Measurements from ENCODE around the gene MRPS22.
"Not testable (repeated sequence)": the region's sequence is repeated elsewhere in the genome, so short reads cannot be mapped to it uniquely, and the experiment has no call there.

The MRPS22 gene

DNA sequence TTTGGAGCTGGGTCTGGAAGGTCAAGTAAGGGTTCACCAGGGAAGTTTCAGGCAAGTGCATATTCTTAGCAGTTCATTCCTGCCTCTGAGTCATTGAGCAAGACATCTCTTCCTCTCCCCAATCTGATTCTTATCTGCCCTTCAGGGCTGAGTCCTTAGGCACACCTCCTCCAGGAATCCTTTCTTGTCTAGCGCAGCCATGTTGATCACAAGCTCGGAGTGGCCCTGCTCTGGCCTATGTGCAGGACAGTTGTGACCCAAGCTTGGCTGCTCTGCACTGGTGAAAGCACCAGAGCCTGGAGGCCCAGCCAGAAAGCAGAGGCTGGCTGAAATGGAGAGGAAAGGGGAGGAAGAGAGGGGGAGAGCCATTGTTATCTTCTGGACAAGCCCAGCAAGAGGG is 30.9 kb upstream of the MRPS22 start:
- no peak for DNase-seq

DNA sequence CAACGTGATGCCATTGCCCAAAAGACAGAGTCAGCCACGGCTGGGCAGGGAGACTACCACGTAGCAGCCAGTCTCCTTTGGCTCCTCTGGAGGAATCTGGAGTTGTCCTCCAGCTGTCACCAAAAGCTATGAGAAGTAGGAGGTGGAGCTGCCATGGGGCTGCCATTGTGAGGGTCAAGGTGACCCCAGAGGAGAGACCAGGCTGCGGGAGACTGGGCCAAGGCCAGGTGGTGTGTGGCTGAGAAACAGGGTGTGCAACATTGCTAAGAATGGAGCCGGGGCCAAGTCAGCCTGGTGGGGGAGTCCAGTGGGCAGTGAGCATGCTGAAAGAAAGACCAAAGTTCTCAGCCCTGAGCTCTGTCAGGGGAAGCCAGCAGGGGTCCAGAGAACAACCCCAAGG is 29.9 kb upstream of the MRPS22 start:
- DNase-seq, result no peak

DNA sequence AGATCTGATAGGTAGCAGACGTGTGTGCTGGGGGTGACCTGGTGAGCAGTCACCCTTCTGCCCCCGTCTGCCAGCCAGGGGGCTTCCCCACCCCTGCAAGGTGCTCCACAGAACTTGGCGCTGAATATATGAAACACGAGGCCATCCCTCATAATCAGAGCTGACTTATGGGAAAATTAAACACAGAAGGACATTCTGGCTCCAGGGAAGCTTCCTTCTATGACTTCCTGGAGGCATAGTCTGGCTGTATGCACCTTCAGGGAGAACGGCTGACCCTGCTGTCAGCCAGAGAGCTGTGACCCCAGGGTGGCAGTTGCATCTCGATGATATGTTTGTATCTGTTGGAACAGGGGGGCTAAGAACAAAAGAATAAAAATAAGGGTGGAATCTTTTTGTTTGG is 26.6 kb upstream of the MRPS22 start:
- DNase-seq, result no peak

DNA sequence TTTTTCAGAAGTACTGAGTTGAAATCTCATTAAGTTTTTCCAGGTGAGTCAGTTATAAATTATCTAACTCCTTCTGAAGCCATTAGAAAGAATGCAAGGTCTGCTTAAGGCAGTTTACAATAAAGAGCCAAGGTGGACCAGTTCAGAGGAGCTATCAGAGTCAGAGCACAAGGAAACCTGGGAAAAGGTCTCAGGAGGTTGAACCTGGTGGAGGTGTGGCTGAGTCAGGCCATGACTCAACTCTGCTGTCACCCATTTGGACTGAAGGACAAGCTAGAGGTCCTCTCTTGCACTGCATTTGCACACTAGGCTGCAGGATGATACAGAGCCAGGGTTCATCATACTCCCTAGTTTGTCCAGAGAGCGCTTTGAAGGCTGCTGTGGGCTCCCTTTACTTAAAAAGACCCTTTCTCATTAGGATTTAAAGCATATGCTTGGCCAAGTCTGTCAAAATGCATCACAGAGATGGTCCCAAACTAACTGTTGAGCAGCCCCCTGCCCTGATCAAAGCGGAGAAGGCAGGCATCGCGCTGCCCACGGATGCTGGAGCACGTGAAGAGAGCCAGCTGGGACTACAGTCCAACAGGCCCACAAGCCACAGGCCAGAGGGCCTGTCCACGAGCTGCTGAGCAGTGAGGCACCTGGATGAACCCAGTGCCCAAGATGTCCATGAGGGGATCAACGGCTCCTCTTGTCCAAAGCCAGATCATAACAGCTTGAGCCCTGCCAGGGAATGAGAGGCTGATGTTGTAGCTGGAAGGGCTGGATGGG is 26.0 kb upstream of the MRPS22 start:
- no peak for DNase-seq

DNA sequence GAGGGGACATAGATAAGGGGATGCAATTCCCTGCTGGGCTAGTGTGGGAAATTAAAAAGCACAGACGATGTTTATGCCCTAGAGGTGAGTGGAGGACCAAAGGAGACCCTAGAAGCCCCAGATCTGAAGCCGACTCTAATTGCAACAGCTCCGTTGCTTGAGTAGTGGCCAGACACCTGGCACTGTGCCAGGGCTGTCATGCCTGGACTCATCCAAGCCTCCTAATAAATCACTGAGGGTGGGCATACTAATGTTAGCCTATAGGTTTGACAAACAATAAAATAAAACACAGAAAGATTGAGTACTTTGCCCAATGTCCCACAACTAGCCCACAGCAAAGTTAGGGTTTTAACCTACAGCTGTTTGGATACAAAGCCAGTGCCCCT is 25.4 kb upstream of the MRPS22 start:
- DNase-seq, result no peak

DNA sequence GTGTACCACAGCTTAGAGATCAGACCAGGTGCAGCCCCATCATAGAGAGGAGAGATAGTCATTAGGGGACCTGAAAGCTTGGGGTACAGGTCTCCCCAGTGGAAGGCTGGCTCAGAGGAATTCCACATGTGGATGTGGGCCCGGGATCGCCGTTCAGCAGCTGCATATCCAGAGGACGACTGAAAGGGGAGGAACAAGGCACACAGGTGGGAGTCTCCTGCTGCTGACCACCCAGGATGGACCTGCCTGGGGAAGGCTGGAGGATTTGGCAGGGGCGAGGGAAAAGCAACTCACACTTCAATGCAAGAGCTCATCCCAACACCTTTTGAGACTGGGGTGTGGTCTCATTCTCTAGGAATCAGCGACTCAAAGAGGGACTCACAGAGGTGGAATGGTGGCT is 25.0 kb upstream of the MRPS22 start:
- DNase-seq, result no peak

DNA sequence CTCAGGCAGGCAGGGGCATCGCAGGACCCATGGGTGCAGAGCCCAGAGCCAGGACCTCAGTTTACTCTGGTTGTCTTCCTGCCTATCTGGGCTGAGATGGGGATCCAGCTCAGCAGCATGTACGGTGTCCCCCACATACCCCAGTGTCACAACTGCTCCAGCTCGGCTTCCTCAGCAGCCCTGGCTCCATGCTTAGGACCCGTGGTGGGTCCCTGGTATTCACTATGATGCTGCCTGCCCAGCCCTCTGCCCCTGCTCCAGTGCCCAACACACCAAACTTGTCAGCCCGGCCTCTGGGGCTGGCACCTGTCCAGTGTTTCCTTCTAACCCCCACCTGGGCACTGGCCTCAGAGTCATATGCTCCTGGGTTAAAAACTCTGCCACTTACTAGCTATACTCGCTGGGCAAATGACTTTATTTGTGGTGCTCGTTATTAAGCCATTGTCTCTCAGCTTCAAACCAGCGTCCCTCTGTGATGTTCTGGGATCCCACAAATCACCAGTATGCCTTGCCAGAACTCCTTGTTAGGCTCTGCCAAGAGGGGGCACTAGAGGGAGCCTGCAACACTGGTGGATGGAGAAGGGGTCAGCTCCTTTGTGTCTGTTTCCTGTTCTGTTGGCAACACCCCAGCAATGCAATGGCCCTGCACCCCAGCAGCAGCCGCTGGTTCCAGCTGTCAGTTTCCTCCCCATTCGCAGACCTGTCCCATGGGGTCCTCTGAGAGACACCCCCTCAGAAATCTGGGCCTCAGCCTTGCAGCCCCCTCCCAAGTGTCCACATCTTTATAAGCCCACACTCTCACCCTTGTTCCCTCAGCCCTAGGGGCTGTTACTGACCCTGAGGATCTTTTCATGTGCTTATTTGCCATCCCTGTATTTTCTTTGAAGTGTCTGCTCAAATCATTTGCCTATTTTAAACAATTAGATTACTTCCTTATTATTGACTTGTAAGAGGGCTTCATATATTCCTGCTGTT is 24.1 kb upstream of the MRPS22 start:
- DNase-seq, result peak in 1 of 2 experiments; percentile 24

DNA sequence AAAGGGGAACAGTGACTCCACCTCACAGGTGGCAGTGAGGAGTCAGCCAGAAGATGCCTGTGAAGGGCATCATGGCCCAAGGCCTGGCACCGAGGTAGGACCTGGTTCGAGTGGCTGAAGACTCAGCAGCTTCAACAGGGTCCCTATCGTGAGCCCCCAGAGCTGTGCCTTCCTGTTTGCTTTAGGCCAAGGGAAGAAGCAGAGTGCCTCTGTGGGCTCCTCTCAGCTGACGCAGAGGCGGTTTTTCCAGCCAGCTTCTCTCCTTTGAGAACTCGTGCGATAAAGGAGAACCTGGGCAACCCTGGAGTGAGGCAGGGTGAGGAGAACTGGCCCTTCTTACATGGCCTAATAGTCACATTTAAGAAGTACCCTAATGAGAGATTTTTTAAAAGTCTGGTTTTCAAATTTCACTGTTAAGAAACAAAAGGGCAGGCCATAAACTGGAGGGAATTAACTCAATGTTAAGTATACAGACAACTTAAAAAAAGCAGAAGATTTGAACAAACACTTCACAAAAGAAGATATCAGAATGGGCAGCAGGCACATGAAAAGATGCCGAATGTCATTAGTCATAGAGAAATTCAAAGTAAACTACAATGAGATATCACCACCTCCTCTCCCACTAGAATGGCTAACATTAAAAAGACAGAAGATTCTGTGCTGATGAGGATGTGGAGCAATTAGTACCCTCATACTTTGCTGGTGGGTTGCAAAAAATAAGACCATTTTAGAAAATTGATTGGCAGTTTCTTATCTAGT is 23.1 kb upstream of the MRPS22 start:
- DNase-seq, result no peak

DNA sequence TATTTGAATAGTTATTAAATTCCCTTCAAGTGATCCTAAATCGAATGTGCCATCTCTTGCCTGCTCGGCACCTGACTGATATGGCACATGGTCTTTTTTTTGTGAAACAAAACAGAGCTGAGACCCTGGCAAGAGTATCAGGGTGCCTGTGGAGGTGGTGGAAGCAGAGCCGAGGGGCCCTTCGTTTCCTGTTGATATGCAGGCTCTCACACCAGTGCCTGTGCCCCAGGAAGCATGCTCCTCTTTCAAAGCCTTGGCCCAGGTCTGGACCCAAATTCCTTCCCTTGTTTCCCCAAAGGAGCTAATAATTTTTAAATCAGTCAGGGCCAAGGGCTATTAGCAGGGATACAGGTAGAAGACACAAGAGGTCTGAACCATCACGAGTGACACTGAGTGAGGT is 21.5 kb upstream of the MRPS22 start:
- DNase-seq, result no peak

DNA sequence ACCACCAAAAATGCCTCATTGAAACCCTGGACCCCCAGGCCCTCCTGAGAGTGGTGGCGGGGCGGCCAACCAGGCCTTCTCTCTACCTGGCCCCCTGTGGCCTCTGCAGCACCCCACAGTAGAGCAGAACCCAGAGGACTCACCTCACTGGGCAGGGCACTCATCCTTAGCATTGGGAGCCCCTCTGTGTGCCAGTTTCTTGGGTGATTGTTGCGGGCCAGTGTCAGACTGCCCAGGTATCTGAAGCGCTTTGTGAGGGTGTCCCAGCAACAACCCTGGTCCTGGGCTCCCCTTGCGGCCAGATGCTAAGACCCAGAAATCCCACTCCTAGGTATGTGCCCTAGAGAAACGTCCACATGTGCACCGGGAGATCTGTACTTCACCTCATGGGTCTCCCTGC is 20.7 kb upstream of the MRPS22 start:
- DNase-seq, result no peak

DNA sequence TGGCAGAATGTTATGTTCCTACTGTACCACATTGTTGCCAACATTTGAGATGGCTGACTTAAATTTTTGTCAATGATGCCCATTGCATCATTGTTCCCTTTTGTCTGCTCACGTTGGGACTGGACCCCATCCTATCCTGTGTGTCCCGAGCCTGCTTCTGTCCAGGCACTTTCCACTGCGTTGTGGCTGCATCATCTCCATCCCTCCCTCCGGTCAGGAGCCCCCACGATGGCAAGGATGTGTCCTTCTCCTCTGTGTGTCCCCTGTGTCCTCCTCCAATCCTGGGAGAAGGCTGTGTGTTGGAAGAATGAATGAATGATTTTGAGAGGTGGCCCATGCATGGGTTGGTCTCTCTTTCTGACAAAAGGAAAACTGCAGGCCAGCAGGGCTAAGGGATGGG is 19.4 kb upstream of the MRPS22 start:
- DNase-seq, result no peak

DNA sequence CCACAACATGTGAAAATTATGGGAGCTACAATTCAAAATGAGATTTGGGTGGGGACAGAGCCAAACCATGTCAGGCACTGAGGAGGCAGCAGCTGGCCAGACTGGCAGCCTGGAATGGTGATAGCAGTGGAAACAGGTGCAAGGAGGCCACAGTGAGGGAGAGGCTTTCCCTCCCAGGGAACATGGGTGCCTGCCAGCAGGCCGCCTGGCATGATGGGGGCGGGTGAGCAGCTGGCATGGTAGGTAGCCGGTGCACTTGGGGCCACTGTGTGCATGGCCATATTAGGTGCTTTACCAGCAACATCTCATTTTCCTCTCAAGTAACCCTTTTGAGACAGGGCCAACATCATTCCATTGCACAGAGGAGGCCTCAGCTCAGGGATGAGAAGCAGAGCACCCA is 18.3 kb upstream of the MRPS22 start:
- DNase-seq, result no peak

DNA sequence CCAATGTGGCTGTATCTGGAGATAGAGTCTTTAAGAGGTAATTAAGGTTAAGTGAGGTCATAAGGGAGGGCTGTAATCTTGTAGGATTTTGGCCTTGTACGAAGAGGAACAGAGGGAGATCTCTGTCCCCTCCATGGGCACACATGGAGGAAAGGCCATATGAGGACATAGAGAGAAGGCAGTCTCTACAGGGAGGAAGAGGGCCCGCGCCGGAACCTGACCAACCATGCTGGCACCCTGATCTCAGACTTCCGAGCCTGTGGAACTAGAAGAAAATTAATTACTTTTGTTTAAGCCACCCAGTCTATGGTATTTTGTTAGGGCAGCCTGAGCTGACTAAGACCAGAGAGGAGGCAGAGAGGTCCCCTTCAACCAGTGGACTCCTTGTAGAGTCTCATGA is 17.7 kb upstream of the MRPS22 start:
- no peak for DNase-seq

DNA sequence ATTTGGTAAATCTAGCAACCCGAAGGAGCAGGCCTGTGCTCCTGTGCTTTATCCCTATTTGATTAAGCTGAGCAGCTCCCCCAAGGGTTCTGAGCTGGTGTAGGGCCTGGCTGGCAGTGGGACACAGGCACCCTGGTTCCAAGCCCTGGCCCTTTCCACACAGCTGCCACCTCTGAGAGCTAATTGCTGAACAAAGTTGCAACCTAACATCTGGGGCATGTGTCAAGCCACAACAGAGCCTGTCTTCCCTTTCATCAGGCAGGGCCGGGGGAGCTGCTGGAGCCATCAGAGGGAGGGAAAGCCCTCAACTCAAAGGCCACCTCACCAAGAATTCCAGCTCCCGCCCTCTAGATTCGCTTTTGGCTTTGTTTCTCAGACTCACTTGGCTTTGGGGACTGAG is 17.1 kb upstream of the MRPS22 start:
- no peak for DNase-seq

DNA sequence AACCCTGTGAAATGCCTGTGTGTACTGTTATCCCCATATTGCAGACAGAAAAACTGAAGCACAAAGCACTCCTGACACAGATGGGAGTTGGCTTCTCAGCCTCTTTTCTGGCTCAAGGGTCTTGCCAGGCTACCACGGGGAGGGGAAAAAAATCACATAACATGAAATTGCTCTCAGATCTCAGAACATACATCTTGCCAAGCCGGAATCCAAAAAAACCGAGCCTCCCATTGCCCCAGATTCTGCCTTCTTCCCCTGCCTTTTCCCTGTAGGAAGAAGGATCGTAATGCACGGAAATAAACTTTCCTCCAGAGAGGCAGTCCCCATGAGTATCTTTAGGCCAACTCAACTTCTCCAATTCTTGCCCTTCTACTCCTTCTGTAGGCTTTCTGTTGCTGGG is 16.6 kb upstream of the MRPS22 start:
- DNase-seq, result no peak

DNA sequence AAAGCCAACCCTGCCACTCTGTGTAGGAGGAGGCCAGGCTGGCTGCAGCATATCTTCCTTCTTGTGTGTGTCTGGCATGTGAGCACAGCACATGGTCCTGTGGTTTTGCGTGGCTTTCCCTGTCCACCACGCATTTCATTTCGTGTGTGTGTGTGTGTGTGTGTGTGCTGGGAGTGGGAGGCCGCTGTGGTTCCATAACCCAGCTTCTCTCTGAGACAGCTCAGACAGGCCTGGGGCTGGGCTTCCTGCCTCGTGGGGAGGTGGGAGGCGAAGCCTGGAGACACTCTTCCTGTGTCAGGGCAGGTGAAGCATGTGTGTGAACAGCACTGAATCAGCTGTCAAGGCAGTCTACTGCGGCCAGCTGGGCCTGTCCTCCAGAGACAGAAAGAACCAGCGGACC is 16.0 kb upstream of the MRPS22 start:
- DNase-seq, result peak in 1 of 2 experiments; percentile 21

DNA sequence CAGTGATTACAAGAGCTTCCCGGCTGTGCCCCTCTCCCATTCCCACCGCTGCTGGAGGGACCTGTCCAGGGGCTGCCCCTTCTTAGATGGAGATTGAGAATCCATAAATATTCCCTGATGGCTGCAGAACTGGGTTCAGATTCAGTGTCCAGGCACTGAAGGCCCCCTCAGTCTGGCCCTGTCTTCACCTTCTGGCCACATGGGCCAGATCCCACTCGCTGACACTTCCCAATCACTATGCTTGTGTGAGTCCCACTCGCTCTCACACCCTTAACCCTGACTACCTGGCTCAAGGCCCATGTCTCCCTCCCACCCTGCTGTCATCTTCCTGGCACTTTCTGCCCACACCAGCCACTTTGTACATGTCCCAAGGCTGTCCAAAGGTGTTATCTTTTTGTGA is 15.5 kb upstream of the MRPS22 start:
- no peak for DNase-seq

DNA sequence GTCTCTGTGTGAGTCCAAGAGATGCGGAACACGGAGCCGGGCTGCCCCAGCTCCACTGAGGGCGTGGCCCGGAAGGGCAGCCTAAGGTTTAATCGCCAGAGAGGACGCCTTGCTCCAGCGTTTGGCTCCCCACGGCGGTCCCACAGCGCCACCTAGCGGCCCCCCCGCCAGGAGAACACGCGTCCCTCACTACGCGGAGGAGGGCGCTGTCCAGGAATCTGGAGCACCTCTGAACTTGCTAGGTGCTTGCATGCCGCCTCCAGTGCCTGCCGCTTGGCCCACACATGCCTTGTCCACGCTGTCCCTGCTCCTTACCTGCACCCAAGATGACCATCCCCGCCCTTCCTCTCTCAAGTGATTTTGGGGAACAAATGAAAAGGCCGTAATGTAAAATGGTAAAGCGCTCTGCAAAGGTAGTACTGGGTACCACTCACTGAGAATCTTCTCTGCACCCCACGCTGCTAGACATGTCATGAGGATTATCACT is 14.4 kb upstream of the MRPS22 start:
- DNase-seq, result peak; percentile 94 to 95

DNA sequence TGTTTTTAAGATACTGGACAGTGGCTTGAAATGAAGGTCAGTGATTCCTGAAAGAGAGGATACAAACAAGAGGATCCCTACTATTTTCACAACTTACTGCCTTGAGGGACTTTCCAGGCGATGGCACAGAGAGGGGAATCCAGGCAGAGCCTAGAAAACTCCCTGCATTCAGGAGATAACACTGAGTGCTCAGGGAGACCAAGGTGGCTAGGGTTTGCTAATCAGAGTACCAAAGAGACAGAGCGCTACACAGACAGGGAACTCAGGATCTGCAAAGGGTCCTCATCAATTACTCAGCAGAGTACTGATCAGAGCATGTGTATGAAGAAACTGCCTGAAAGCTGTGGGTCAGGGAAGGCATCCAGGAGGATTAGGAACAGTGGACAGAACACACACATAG is 11.7 kb upstream of the MRPS22 start:
- DNase-seq, result no peak

DNA sequence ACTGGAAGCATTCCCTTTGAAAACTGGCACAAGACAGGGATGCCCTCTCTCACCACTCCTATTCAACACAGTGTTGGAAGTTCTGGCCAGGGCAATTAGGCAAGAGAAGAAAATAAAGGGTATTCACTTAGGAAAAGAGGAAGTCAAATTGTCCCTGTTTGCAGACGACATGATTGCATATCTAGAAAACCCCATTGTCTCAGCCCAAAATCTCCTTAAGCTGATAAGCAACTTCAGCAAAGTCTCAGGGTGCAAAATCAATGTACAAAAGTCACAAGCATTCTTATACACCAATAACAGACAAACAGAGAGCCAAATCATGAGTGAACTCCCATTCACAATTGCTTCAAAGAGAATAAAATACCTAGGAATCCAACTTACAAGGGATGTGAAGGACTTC is 9.1 kb upstream of the MRPS22 start:
- DNase-seq, result not testable (repeated sequence)

DNA sequence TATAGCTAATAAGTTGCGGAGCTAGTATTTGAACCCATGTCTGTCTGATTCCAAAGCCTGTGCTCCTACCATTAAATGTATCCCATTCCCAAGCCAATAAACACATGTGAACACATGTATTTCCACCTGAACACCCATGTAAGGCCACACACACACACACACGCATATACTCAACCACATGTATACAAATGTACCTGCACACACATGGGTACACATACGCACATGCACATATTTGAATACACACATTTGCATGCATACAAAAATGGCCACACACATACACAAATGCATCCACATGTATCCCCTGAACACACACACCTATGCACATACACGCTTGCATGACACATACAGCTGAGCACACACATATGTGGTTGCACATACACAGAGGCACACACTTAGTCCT is 5.4 kb upstream of the MRPS22 start:
- no peak for DNase-seq

DNA sequence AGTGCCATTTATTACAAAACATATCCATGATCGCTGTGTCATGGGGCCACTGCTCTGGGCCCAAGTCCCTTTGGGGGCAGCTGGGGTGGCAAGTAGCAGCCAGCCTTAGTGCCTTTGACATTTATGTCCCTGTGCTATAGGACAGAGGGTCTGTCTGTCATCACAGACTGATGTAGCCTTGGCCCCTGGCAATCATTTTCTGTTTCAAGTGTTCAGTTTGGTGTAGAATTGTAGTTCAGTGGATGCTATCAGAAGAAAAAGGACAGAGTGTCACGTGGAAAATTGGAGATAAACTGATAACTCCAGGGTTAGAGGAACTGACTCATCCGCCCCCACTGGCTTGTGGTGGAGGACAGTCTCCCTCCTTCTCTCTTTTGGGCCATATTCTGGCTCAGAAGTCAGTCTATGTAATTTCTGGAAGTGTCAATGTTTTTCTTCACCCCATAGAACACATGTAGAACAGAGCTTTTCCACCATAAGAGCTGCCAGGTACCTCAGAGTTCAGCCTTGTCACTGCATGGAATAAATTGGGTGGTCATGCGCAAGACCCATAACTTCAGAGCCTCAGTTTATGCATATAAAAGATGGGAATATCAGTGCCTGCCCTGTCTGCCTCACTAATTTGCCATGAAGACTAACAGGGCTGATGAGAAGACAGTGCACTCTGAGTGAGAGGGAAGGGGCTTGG is 4.5 kb upstream of the MRPS22 start:
- DNase-seq, result peak; percentile 42 to 60

DNA sequence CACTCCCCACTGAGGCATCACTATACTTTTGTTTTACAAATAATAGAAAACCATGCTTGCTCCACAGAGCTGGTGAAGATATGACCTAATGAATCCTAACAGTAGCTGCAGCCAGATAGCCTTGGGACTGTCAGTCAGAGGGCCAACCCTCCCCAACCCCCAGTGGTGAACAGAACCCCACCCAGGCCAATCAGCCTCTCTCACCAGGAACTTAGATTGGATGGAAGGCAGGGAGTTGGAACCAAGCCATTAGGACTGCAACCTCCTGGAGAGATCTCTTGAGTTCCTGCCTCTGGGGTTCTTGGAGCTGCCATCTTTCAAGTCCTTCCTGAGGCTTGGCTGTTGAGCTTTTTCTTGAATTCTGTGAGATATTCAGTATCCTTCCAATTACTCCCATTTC is 3.0 kb upstream of the MRPS22 start:
- no peak for DNase-seq
